Dendritic cell treated with granulocyte-macrophage colony-stimulating factor and Interleukin-4, amounts not matched to agents 40 ng/mL and 50 ng/mL, for 4 days (primary cell): ENCODE measurements around the gene ATXN7L1.
"Not testable (repeated sequence)": the region's sequence is repeated elsewhere in the genome, so short reads cannot be mapped to it uniquely, and the experiment has no call there.

ENCODE experiments used
- H3K27ac Mint-ChIP-seq: one replicate; pipeline ENCODE4 v1.8.0; 2022; ENCODE audit warnings: mild to moderate bottlenecking, mixed read lengths
- H3K27me3 Mint-ChIP-seq: one replicate; pipeline ENCODE4 v1.8.0; 2022; ENCODE audit warnings: mild to moderate bottlenecking, mixed read lengths
- H3K36me3 Mint-ChIP-seq: one replicate; pipeline ENCODE4 v1.8.0; 2022; ENCODE audit warnings: low read depth, mixed read lengths
- H3K4me1 Mint-ChIP-seq: one replicate; pipeline ENCODE4 v1.8.0; 2022; ENCODE audit warnings: low read depth, mixed read lengths
- H3K4me3 Mint-ChIP-seq: one replicate; pipeline ENCODE4 v1.8.0; 2022; ENCODE audit warnings: mild to moderate bottlenecking, moderate library complexity, mixed read lengths
- H3K9me3 Mint-ChIP-seq: one replicate; pipeline ENCODE4 v1.8.0; 2022; ENCODE audit warnings: mixed read lengths
- intact Hi-C: fragments of 100-400 bp; cut with micrococcal nuclease; formaldehyde crosslinking; loops from one replicate; pipeline ENCODE4 v1.15.0; 2022

Gene ATXN7L1

DNA sequence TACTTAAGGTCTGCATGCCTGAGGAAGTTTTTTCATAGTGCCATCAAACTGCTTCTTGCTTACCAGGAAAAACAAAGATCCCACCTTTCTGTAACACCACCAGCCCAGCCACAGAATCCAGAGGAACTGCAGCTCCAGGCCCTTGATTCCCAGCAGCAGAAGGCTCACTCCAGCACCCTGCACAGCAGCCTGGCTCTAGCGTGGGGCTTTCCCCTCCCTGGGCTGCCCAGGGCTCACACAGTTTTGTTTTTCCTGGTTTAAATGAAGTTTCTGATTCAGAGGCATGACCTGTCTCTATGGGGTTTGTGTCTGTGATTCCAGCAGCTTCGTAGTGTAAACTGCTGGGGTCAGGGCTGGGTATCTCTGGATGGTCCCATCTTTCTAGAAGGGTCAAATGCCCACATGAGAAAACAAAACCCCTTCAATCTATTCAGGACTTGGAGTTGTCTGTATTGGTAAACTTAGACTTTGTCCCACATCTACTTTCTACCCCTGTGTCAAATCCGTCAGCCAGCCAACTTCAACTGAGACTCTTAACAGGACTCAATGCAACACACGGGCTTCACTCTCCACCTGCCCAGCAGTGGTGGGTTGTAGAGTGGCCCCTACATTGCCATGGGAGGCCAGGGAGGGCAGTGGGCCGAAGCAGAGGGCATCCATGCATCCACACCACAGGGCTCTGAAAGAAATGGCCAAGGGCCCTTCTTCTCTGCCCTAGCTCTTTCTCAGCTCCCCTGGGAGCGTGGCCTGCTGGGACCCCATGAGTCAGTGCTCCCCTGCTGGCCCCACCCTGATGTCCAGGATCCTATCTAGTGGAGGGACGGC, 73.6 kb downstream of the ATXN7L1 start:
- Mint-ChIP-seq H3K27me3 (no peaks in the 10 kb centered on the region), H3K9me3 (no peaks in the 10 kb centered on the region), H3K27ac (no peak overlapping the region), H3K4me1 (peaks cover 42% of the 10 kb centered on the region), H3K4me3 (no peak overlapping the region), H3K36me3 (peaks cover 7% of the 10 kb centered on the region)
- intact Hi-C loops: no loop called here

DNA sequence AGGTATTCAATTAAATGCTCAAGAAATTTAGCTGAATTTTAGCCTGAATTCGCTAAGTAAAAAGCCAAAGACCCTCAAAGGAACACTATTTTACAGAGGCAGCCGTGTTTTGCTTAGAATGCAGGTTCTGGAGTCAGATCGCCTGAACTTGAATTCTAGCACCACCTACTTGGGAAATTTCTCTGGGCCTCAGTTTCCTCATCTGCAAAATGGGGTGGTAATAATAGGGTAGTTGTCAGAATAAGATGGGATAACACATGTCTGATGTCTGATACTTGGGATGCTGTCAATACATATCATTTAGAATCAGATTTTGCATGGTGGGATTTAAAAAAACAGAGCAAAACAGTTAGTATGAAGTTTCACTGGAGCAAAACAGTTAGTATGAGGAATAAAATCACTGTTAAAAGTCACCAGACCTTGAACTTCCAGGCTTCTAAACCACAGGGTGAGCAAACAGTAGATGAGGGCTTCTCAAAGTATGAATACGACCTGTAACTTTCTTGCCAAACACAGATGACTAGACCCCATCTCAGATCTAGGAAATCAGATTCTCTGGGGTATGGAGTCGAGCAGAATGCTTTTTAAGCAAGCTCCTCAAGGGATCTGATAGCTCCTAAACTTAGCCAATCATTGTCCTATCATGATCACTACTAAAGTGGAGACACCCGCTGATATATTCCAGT, 75.4 kb downstream of the ATXN7L1 start:
- Mint-ChIP-seq H3K9me3 (no peaks in the 10 kb centered on the region), H3K27ac (no peak overlapping the region), H3K27me3 (no peaks in the 10 kb centered on the region), H3K4me1 (peaks cover 29% of the 10 kb centered on the region), H3K4me3 (no peak overlapping the region), H3K36me3 (peaks cover 9% of the 10 kb centered on the region)
- intact Hi-C loops: no loop called here

DNA sequence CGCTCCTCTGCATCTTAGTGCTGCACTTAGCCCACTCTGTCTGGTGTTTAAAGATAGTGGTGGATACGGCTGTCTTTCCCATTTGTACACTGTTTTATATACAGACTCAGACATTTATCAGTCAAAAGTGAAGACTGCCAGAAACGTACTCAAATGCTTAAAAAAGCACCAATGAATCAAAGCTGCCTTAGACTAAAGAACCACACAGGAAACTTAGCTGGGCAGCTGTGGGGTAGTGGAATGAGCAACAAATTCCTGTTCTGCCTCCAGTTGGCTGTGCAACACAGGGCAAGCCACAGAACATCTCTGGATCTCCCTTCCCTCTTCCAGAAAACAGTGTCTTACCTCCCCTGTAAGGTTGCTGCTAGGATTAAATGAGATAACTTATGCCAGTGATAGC, 76.0 kb downstream of the ATXN7L1 start:
- intact Hi-C loops: no loop called here
- Mint-ChIP-seq H3K36me3 (peaks cover 8% of the 10 kb centered on the region), H3K4me1 (peaks cover 24% of the 10 kb centered on the region), H3K9me3 (no peaks in the 10 kb centered on the region), H3K4me3 (no peak overlapping the region), H3K27ac (peak overlapping the region; percentile 13), H3K27me3 (no peaks in the 10 kb centered on the region)

DNA sequence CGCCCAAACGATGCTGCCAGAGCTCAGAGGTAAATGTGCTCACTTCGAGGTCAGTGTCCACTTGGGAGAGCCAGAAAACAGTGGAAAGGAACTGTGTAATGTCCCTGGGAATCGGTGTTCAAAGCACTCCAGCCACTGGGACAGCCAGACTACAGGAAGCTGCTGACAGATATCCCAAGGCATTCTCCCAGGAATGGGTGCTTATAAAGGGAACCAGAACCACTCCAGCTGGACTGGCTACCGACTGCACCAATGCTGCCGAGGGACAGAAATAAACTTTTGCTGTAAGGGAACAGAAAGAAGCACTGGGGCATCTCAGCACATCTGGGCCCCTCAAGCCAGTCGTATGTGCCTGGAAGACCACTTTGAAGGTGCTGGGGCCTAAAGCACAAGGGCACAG, 76.7 kb downstream of the ATXN7L1 start:
- intact Hi-C loops: no loop called here
- Mint-ChIP-seq H3K4me1 (peaks cover 23% of the 10 kb centered on the region), H3K4me3 (no peak overlapping the region), H3K36me3 (peaks cover 6% of the 10 kb centered on the region), H3K27ac (peak overlapping the region; percentile 13), H3K27me3 (no peaks in the 10 kb centered on the region), H3K9me3 (no peaks in the 10 kb centered on the region)

DNA sequence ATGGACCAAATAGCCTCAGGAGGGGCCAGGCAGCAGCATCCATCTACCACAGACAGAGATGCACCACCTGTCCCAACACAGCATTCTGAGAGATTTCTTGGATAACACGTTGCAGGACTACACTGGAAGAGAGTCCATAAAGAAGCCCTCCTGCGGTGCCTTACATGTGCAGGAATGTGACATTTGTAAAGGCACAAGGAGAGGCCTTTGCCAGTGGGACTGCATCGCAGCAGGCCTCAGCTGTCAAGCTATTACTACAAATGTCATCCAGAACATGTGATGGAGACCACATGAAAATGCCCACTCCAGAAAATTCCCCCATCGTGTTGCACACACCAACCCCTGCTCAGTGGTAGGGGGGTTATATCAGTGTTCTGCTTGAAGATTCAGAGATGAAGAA, 77.4 kb downstream of the ATXN7L1 start:
- intact Hi-C loops: no loop called here
- peaks cover 23% of the 10 kb centered on the region for H3K4me1 Mint-ChIP-seq
- H3K36me3 Mint-ChIP-seq: peaks cover 6% of the 10 kb centered on the region
- no peak overlapping the region for H3K27ac Mint-ChIP-seq
- H3K9me3 Mint-ChIP-seq: no peaks in the 10 kb centered on the region
- H3K27me3 Mint-ChIP-seq: no peaks in the 10 kb centered on the region
- no peak overlapping the region for H3K4me3 Mint-ChIP-seq

DNA sequence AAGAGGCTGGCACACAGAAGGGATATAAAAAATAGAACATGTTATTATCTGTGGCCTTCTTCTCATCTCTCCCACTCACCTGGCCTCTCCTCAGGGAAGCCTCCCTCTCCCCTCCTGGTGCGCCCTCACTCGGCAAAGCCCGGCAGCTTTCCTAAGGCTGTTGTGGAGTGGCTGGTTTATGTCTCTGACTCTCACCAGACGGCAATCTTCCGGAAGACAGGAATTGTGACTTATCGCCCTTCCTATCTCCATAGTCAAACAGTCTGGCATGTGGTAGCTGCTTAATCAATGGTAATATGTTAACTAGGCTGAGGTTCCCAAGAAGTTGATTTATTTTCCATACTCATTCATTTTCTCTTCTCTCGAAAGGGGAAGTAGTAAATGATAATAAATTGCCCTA, 78.7 kb downstream of the ATXN7L1 start:
- no peak overlapping the region for H3K27ac Mint-ChIP-seq

DNA sequence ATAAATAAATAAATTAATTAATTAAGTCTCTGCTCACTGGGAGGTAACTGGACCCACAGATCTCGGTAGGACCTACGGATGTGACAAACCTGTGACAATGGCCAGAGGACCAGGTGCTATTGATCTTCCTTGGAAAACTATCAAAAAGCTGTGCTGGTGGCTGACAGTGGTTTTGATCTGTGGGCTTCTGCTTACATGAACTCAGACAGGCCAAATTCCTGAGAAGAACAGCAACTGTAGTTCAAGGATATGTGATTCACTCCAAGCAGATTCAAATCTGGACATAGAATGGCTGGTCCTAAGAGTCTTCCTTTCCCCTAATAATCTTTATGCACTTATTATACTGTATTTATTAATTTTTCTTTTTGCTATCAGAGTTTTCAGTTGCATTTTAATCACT, 80.0 kb downstream of the ATXN7L1 start:
- Mint-ChIP-seq H3K4me3 (no peak overlapping the region), H3K27ac (no peak overlapping the region), H3K4me1 (peaks cover 23% of the 10 kb centered on the region), H3K36me3 (peaks cover 12% of the 10 kb centered on the region), H3K27me3 (no peaks in the 10 kb centered on the region), H3K9me3 (no peaks in the 10 kb centered on the region)
- intact Hi-C loops: no loop called here

More for the DNA sequence above, 78.7 kb downstream of the ATXN7L1 start:
- H3K4me3 Mint-ChIP-seq: no peak overlapping the region
- H3K27me3 Mint-ChIP-seq: no peaks in the 10 kb centered on the region
- no peaks in the 10 kb centered on the region for H3K9me3 Mint-ChIP-seq
- peaks cover 6% of the 10 kb centered on the region for H3K36me3 Mint-ChIP-seq
- intact Hi-C loops: no loop called here
- peaks cover 23% of the 10 kb centered on the region for H3K4me1 Mint-ChIP-seq

DNA sequence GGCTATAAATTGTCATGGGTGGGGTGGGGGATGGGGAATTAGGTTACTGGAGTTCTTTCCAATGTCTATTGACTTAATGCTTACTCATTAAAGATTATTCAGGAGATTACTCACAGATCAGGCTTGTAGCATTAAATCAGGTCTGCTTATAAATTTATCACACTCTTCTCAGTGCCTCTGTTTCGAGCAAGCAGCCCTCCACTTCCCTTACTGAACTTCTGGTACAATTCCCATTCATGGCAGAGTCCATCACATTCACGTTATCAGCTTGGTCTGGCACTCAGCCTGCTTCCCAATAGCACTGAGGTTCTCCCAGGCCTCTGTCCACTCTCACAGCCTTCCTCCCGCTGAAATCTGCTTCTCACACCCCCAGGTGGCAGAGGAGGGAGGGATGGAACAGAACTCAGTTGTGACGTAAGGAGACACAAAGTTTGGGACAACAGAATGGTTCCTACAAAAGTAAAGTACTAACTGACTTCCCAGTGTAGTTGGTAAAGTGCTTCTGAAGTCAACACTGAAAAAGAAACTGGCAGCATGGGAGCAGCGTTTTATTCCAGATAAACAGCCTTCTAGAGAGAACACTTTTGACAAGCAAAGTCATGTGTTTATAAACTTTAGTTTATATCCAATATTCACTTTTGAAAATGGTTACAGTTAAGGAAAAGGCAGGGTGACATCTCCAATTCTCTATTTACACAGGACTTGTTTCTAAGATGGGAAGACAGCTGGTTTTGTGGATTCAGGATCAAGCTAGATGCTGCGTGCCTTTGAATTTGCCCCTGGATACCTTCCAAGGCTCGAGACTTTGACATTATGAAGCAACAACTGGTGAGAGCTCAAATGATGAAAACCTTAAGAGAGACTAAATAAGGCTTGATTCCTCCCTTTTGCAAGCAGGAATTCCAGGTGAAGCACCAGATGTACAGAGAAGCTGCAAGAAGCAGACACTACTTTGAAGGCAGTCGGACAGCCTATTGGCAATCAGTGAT, 81.4 kb downstream of the ATXN7L1 start:
- intact Hi-C loops: no loop called here
- H3K4me1 Mint-ChIP-seq: peaks cover 16% of the 10 kb centered on the region
- H3K36me3 Mint-ChIP-seq: peaks cover 12% of the 10 kb centered on the region
- H3K9me3 Mint-ChIP-seq: no peaks in the 10 kb centered on the region
- no peak overlapping the region for H3K4me3 Mint-ChIP-seq
- no peak overlapping the region for H3K27ac Mint-ChIP-seq
- H3K27me3 Mint-ChIP-seq: no peaks in the 10 kb centered on the region

DNA sequence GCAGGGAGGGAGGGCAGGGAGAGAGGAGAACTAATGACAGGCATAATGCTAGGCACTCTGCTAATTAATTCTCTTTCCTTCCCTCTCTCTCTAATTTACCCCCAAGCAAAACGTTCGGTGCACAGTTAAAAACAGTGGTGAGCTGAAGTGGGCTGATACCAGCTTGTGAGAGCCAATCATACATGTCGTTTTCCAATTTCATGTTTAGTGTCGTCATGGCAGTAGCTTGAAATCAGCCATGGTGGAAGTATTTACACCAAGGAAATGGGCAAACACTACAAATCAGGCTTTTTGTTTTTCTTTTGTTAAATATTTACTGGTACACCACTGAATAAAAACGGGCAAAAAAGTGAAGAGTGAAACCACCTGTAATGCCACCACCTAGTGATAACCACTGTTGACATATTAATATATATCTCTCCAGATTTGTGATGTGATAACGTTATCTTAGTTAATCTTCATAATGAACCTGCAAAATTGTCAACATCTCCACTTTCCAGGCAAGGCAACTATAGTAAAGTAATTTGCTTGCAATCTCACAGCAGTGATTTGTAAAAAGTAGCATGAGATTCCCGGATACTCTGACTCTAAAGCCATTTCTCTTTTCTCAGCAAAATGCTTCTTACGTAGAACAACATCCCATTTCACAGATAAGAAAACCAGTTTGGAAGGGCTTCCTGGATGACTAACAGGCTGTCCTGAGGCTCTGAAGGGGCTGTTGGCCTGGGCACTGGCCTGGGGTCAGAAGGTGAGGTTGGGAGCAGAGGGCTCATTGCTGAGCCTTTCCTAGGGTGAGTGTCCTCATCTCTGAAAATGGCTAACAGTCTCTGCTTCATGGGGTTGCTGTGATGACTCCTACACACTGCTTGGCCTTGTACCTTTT, 83.7 kb downstream of the ATXN7L1 start:
- Mint-ChIP-seq H3K4me1 (peaks cover 6% of the 10 kb centered on the region), H3K36me3 (peaks cover 21% of the 10 kb centered on the region), H3K27ac (no peak overlapping the region), H3K9me3 (no peaks in the 10 kb centered on the region), H3K4me3 (no peak overlapping the region), H3K27me3 (no peaks in the 10 kb centered on the region)
- intact Hi-C loops: no loop called here

DNA sequence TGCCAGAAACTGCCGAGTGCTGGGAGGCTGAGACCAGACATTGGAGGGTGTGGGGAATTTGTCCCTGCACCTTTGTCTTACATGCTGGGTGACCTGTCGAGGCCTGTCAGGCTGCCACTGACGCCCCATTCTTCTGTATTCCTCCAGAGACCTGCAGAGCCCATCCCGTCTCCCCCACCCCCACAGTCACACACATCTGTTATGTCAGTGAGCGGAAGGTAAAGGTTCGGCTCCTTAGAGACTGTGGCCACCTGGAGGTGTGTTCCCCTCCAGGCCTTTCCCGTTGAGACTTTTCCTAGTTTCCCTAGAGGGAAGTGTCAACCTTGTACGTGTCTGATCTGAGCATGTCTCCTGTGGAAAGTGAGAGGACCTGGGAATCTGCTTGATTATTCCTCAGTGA, 84.5 kb downstream of the ATXN7L1 start:
- Mint-ChIP-seq H3K9me3 (no peaks in the 10 kb centered on the region), H3K27me3 (no peaks in the 10 kb centered on the region), H3K4me3 (no peak overlapping the region), H3K36me3 (peaks cover 21% of the 10 kb centered on the region), H3K27ac (no peak overlapping the region), H3K4me1 (peaks cover 3% of the 10 kb centered on the region)
- intact Hi-C loops: no loop called here

DNA sequence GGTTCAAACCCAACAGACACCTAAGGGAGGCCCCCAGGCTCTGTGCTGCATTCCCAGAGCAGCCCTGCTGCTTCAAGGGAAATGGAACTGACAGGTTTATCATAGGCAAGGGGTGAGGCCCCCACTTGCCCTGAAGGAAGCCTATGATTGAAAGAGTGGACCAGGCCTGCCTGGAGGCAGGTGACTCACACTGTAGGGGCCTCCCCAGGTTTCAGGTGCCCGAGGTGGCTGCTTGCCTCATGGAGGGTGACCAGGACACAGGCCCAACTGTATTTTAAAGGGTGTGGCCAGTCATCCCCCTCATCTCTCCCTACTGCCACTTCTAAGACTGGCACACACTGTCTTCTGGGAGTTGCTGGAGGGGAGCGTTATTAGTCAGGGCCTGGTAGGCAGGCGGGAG, 85.4 kb downstream of the ATXN7L1 start:
- H3K27ac Mint-ChIP-seq: no peak overlapping the region
- intact Hi-C loops: no loop called here
- no peaks in the 10 kb centered on the region for H3K4me1 Mint-ChIP-seq
- peaks cover 19% of the 10 kb centered on the region for H3K36me3 Mint-ChIP-seq
- no peak overlapping the region for H3K4me3 Mint-ChIP-seq
- H3K27me3 Mint-ChIP-seq: no peaks in the 10 kb centered on the region
- H3K9me3 Mint-ChIP-seq: no peaks in the 10 kb centered on the region

DNA sequence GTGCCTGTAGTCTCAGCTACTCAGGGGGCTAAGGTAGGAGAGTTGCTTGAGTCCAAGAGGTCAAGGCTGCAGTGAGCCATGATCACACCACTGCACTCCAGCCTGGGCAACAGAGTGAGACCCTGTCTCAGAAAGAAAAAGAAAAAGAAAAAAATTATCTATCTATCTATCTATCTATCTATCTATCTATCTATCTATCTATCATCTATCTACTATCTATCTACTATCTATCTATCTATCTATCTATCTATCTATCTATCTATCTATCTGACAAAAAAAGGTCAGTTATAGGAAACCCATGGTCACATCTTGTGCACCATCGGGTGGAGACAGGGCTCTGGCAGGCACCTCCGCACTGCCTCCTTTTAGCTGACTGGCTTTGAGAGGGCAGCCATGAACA, 85.9 kb downstream of the ATXN7L1 start:
- H3K4me3 Mint-ChIP-seq, intact Hi-C loops, H3K27me3 Mint-ChIP-seq, H3K4me1 Mint-ChIP-seq, H3K27ac Mint-ChIP-seq, H3K9me3 Mint-ChIP-seq: not testable (repeated sequence)
- H3K36me3 Mint-ChIP-seq: peaks cover 15% of the 10 kb centered on the region

DNA sequence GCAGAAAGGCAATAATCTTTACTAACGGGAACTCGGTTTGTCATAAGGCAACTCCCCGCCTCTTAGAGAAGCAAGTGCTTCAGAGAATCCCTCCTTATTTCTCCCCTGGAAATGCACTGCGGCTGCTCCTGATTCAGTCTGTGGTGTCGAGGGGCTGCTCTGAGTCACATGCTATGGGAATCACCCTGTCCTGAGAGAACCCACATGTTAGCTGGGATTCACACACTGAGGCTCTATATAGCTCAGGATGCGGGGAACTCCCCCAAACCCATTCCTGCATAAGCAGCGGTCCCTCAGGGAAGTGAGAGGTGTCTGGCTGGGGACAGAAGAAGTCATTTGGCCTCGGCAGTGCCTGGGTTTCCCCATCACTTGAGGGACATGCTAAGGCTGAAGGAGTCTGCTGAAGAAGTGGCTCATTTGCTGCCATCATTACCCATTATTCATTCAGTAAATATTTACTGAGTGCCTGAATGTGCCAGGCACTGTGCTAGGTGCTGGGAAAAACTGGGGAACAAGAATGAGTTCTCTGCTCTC, 87.5 kb downstream of the ATXN7L1 start:
- Mint-ChIP-seq H3K27me3 (no peaks in the 10 kb centered on the region), H3K27ac (no peak overlapping the region), H3K36me3 (peaks cover 21% of the 10 kb centered on the region), H3K4me1 (peaks cover 6% of the 10 kb centered on the region), H3K9me3 (no peaks in the 10 kb centered on the region), H3K4me3 (no peak overlapping the region)
- intact Hi-C loops: no loop called here
